ENCODE data around the gene SON.
"Not testable (repeated sequence)": the region's sequence is repeated elsewhere in the genome, so short reads cannot be mapped to it uniquely, and the experiment has no call there.

The SON gene, protein sequence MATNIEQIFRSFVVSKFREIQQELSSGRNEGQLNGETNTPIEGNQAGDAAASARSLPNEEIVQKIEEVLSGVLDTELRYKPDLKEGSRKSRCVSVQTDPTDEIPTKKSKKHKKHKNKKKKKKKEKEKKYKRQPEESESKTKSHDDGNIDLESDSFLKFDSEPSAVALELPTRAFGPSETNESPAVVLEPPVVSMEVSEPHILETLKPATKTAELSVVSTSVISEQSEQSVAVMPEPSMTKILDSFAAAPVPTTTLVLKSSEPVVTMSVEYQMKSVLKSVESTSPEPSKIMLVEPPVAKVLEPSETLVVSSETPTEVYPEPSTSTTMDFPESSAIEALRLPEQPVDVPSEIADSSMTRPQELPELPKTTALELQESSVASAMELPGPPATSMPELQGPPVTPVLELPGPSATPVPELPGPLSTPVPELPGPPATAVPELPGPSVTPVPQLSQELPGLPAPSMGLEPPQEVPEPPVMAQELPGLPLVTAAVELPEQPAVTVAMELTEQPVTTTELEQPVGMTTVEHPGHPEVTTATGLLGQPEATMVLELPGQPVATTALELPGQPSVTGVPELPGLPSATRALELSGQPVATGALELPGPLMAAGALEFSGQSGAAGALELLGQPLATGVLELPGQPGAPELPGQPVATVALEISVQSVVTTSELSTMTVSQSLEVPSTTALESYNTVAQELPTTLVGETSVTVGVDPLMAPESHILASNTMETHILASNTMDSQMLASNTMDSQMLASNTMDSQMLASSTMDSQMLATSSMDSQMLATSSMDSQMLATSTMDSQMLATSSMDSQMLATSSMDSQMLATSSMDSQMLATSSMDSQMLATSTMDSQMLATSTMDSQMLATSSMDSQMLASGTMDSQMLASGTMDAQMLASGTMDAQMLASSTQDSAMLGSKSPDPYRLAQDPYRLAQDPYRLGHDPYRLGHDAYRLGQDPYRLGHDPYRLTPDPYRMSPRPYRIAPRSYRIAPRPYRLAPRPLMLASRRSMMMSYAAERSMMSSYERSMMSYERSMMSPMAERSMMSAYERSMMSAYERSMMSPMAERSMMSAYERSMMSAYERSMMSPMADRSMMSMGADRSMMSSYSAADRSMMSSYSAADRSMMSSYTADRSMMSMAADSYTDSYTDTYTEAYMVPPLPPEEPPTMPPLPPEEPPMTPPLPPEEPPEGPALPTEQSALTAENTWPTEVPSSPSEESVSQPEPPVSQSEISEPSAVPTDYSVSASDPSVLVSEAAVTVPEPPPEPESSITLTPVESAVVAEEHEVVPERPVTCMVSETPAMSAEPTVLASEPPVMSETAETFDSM (N-terminal part only)

GRCh38 chr21:33542640-33543504, at the start of gene SON:
TSS of gene SON (plus strand) at chr21:33543038. CDS start at chr21:33543093, 55 bp downstream.
- no peaks in the 10 kb centered on the region for H3K9me3 ChIP-seq (ENCODE audit: control insufficient read depth in 1 of 2, low read length in 2 of 2)
- H3K36me3 ChIP-seq (ENCODE audit: control insufficient read depth in 1 of 2, insufficient read depth in 2 of 2, low read length in 2 of 2): peaks cover 3 to 15% of the 10 kb centered on the region in 2 donors

GRCh38 chr21:33493756-33494155, 49.1 kb upstream of the SON start:
- Histone ChIP-seq H3K27me3 (ENCODE audit: control insufficient read depth in 1 of 2, insufficient read depth in 2 of 2, low read length in 2 of 2) (no peaks in the 10 kb centered on the region), H3K36me3 (ENCODE audit: control insufficient read depth in 1 of 2, insufficient read depth in 2 of 2, low read length in 2 of 2) (no peaks in the 10 kb centered on the region), H3K4me3 (ENCODE audit: low read depth in 1 of 2, low read length in 2 of 2) (no peak overlapping the region), H3K9me3 (ENCODE audit: control insufficient read depth in 1 of 2, low read length in 2 of 2) (no peaks in the 10 kb centered on the region), H3K4me1 (ENCODE audit: control insufficient read depth in 1 of 2, insufficient read depth in 2 of 2, low read length in 2 of 2) (peaks cover 5 to 7% of the 10 kb centered on the region in 2 donors), H3K27ac (ENCODE audit: low read depth, low read length) (no peak overlapping the region), H3K9ac (ENCODE audit: low read depth in 1 of 2, low read length in 2 of 2) (no peak overlapping the region)

More at GRCh38 chr21:33542640-33543504, at the start of gene SON:
- H3K27me3 ChIP-seq (ENCODE audit: control insufficient read depth in 1 of 2, insufficient read depth in 2 of 2, low read length in 2 of 2): no peaks in the 10 kb centered on the region
- peak within 1 kb of the TSS; percentile 97 for H3K27ac ChIP-seq (ENCODE audit: low read depth, low read length)
- peaks cover 20 to 23% of the 10 kb centered on the region in 2 donors for H3K4me1 ChIP-seq (ENCODE audit: control insufficient read depth in 1 of 2, insufficient read depth in 2 of 2, low read length in 2 of 2)
- H3K4me3 ChIP-seq (ENCODE audit: low read depth in 1 of 2, low read length in 2 of 2): peak within 1 kb of the TSS; percentile 85 to 90
- H3K9ac ChIP-seq (ENCODE audit: low read depth in 1 of 2, low read length in 2 of 2): peak within 1 kb of the TSS; percentile 97

- Histone ChIP-seq H3K9ac (ENCODE audit: low read depth in 1 of 2, low read length in 2 of 2) (no peak overlapping the region), H3K4me1 (ENCODE audit: control insufficient read depth in 1 of 2, insufficient read depth in 2 of 2, low read length in 2 of 2) (peaks cover 5 to 6% of the 10 kb centered on the region in 2 donors), H3K27ac (ENCODE audit: low read depth, low read length) (no peak overlapping the region), H3K9me3 (ENCODE audit: control insufficient read depth in 1 of 2, low read length in 2 of 2) (no peaks in the 10 kb centered on the region), H3K27me3 (ENCODE audit: control insufficient read depth in 1 of 2, insufficient read depth in 2 of 2, low read length in 2 of 2) (no peaks in the 10 kb centered on the region), H3K36me3 (ENCODE audit: control insufficient read depth in 1 of 2, insufficient read depth in 2 of 2, low read length in 2 of 2) (no peaks in the 10 kb centered on the region), H3K4me3 (ENCODE audit: low read depth in 1 of 2, low read length in 2 of 2) (no peak overlapping the region)
Measured at GRCh38 chr21:33495743-33496142, 47.1 kb upstream of the SON start.

GRCh38 chr21:33496345-33496744, 46.5 kb upstream of the SON start:
- Histone ChIP-seq H3K4me1 (ENCODE audit: control insufficient read depth in 1 of 2, insufficient read depth in 2 of 2, low read length in 2 of 2) (peaks cover 0 to 3% of the 10 kb centered on the region in 2 donors), H3K9me3 (ENCODE audit: control insufficient read depth in 1 of 2, low read length in 2 of 2) (no peaks in the 10 kb centered on the region), H3K27ac (ENCODE audit: low read depth, low read length) (no peak overlapping the region), H3K27me3 (ENCODE audit: control insufficient read depth in 1 of 2, insufficient read depth in 2 of 2, low read length in 2 of 2) (no peaks in the 10 kb centered on the region), H3K4me3 (ENCODE audit: low read depth in 1 of 2, low read length in 2 of 2) (no peak overlapping the region), H3K9ac (ENCODE audit: low read depth in 1 of 2, low read length in 2 of 2) (no peak overlapping the region), H3K36me3 (ENCODE audit: control insufficient read depth in 1 of 2, insufficient read depth in 2 of 2, low read length in 2 of 2) (no peaks in the 10 kb centered on the region)

GRCh38 chr21:33505833-33506232, 37.0 kb upstream of the SON start:
- no peak overlapping the region for H3K4me3 ChIP-seq (ENCODE audit: low read depth in 1 of 2, low read length in 2 of 2)
- no peaks in the 10 kb centered on the region for H3K4me1 ChIP-seq (ENCODE audit: control insufficient read depth in 1 of 2, insufficient read depth in 2 of 2, low read length in 2 of 2)
- peaks cover 22 to 59% of the 10 kb centered on the region in 2 donors for H3K36me3 ChIP-seq (ENCODE audit: control insufficient read depth in 1 of 2, insufficient read depth in 2 of 2, low read length in 2 of 2)

DNA sequence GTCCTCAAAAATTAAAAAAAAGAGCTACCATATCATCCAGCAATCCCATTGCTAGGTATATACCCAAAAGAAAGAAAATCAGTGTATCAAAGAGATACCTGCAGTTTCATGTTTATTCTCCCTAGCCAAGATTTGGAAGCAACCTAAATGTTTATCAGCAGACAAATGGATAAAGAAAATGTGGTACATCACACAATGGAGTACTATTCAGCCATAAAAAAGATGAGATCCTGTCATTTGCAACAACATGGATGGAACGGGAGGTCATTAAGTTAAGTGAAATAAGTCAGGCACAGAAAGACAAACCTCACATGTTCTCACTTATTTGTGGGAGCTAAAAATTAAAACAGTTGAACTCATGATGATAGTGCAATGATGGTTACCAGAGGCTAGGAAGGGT, 35.8 kb upstream of the SON start:
- not testable (repeated sequence) for H3K4me3 ChIP-seq (ENCODE audit: low read depth in 1 of 2, low read length in 2 of 2); H3K9me3 ChIP-seq (ENCODE audit: control insufficient read depth in 1 of 2, low read length in 2 of 2); H3K4me1 ChIP-seq (ENCODE audit: control insufficient read depth in 1 of 2, insufficient read depth in 2 of 2, low read length in 2 of 2); H3K27ac ChIP-seq (ENCODE audit: low read depth, low read length); H3K27me3 ChIP-seq (ENCODE audit: control insufficient read depth in 1 of 2, insufficient read depth in 2 of 2, low read length in 2 of 2); H3K9ac ChIP-seq (ENCODE audit: low read depth in 1 of 2, low read length in 2 of 2)
- peaks cover 26 to 71% of the 10 kb centered on the region in 2 donors for H3K36me3 ChIP-seq (ENCODE audit: control insufficient read depth in 1 of 2, insufficient read depth in 2 of 2, low read length in 2 of 2)

More at GRCh38 chr21:33505833-33506232, 37.0 kb upstream of the SON start:
- no peaks in the 10 kb centered on the region for H3K27me3 ChIP-seq (ENCODE audit: control insufficient read depth in 1 of 2, insufficient read depth in 2 of 2, low read length in 2 of 2)
- no peak overlapping the region for H3K27ac ChIP-seq (ENCODE audit: low read depth, low read length)
- no peak overlapping the region for H3K9ac ChIP-seq (ENCODE audit: low read depth in 1 of 2, low read length in 2 of 2)
- no peaks in the 10 kb centered on the region for H3K9me3 ChIP-seq (ENCODE audit: control insufficient read depth in 1 of 2, low read length in 2 of 2)

GRCh38 chr21:33510826-33511225, 32.0 kb upstream of the SON start:
- peaks cover 28 to 79% of the 10 kb centered on the region in 2 donors for H3K36me3 ChIP-seq (ENCODE audit: control insufficient read depth in 1 of 2, insufficient read depth in 2 of 2, low read length in 2 of 2)

DNA sequence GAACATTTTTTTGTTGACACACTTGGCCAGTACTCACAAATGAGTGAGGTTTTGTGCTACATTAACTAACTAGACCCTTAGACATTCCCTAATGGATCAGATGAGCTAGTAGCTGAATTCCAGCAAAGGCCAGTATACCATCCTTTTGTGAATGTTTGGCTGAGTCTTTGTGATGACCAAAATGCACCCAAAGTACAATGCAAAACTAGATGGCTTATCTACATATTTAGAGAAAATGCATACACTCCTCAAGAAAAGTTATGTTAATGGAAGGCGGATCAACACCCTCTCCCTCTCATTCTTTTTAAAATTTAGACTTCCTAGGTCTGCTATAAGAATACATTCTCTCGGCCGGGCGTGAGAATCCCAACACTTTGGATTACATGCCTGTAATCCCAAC, 31.2 kb upstream of the SON start:
- H3K27me3 ChIP-seq (ENCODE audit: control insufficient read depth in 1 of 2, insufficient read depth in 2 of 2, low read length in 2 of 2): no peaks in the 10 kb centered on the region
- no peak overlapping the region for H3K4me3 ChIP-seq (ENCODE audit: low read depth in 1 of 2, low read length in 2 of 2)
- peaks cover 33 to 80% of the 10 kb centered on the region in 2 donors for H3K36me3 ChIP-seq (ENCODE audit: control insufficient read depth in 1 of 2, insufficient read depth in 2 of 2, low read length in 2 of 2)
- no peaks in the 10 kb centered on the region for H3K4me1 ChIP-seq (ENCODE audit: control insufficient read depth in 1 of 2, insufficient read depth in 2 of 2, low read length in 2 of 2)
- no peak overlapping the region for H3K9ac ChIP-seq (ENCODE audit: low read depth in 1 of 2, low read length in 2 of 2)
- no peak overlapping the region for H3K27ac ChIP-seq (ENCODE audit: low read depth, low read length)
- no peaks in the 10 kb centered on the region for H3K9me3 ChIP-seq (ENCODE audit: control insufficient read depth in 1 of 2, low read length in 2 of 2)

More at GRCh38 chr21:33510826-33511225, 32.0 kb upstream of the SON start:
- Histone ChIP-seq H3K27ac (ENCODE audit: low read depth, low read length) (no peak overlapping the region), H3K9ac (ENCODE audit: low read depth in 1 of 2, low read length in 2 of 2) (no peak overlapping the region), H3K9me3 (ENCODE audit: control insufficient read depth in 1 of 2, low read length in 2 of 2) (no peaks in the 10 kb centered on the region), H3K4me3 (ENCODE audit: low read depth in 1 of 2, low read length in 2 of 2) (no peak overlapping the region), H3K4me1 (ENCODE audit: control insufficient read depth in 1 of 2, insufficient read depth in 2 of 2, low read length in 2 of 2) (no peaks in the 10 kb centered on the region), H3K27me3 (ENCODE audit: control insufficient read depth in 1 of 2, insufficient read depth in 2 of 2, low read length in 2 of 2) (no peaks in the 10 kb centered on the region)

DNA sequence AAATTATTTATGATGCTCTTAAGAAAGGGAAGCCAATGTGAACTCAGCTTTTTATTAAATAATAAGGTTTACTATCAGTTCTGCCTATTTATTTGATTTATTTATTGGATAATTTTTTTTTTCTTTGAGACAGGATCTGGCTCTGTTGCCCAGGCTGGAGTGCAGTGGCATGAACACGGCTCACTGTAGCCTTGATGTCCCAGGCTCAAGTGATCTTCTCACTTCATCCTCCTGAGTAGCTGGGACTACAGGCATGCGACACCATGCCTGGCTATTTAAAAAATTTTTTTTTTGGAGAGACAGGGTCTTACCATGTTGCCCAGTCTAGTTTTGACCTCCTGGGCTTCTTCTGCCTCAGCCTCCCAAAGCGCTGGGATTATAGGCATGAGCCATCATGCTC, 30.4 kb upstream of the SON start:
- Histone ChIP-seq H3K27ac (ENCODE audit: low read depth, low read length) (no peak overlapping the region), H3K4me1 (ENCODE audit: control insufficient read depth in 1 of 2, insufficient read depth in 2 of 2, low read length in 2 of 2) (no peaks in the 10 kb centered on the region), H3K9ac (ENCODE audit: low read depth in 1 of 2, low read length in 2 of 2) (no peak overlapping the region), H3K27me3 (ENCODE audit: control insufficient read depth in 1 of 2, insufficient read depth in 2 of 2, low read length in 2 of 2) (no peaks in the 10 kb centered on the region), H3K4me3 (ENCODE audit: low read depth in 1 of 2, low read length in 2 of 2) (no peak overlapping the region), H3K9me3 (ENCODE audit: control insufficient read depth in 1 of 2, low read length in 2 of 2) (no peaks in the 10 kb centered on the region), H3K36me3 (ENCODE audit: control insufficient read depth in 1 of 2, insufficient read depth in 2 of 2, low read length in 2 of 2) (peaks cover 40 to 82% of the 10 kb centered on the region in 2 donors)

All from duodenal mucosa (tissue), 2 donors.